Measurements from ENCODE around the gene GPC5. TPM values are rescaled to one million over a fixed set of nuclear protein-coding genes. Genes with fewer than 3 reads are reported as not detected.

Gene GPC5
- polyA plus RNA-seq, 2 of the 4 experiments (the other 2 are of a cell fraction) = not detected

GRCh38 chr13:92460479-92460878 lies 1062.1 kb downstream of the GPC5 start:
- no peak overlapping the region for H3K4me2 ChIP-seq
- ChIA-PET CTCF (no interaction called here), POLR2A (no interaction called here)
- DNase-seq (ENCODE audit: low read depth in 1 of 2, low spot score in 1 of 2) (no peak), FAIRE-seq (no peak), ATAC-seq (no peak)
- TF ChIP-seq, protein P1, sequence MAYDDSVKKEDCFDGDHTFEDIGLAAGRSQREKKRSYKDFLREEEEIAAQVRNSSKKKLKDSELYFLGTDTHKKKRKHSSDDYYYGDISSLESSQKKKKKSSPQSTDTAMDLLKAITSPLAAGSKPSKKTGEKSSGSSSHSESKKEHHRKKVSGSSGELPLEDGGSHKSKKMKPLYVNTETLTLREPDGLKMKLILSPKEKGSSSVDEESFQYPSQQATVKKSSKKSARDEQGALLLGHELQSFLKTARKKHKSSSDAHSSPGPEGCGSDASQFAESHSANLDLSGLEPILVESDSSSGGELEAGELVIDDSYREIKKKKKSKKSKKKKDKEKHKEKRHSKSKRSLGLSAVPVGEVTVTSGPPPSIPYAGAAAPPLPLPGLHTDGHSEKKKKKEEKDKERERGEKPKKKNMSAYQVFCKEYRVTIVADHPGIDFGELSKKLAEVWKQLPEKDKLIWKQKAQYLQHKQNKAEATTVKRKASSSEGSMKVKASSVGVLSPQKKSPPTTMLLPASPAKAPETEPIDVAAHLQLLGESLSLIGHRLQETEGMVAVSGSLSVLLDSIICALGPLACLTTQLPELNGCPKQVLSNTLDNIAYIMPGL (CRISPR knock-in tag; IDR thresholded peaks at IDR 0.05; ENCODE audit: borderline replicate concordance) = no peak
- TF ChIP-seq, protein P2, sequence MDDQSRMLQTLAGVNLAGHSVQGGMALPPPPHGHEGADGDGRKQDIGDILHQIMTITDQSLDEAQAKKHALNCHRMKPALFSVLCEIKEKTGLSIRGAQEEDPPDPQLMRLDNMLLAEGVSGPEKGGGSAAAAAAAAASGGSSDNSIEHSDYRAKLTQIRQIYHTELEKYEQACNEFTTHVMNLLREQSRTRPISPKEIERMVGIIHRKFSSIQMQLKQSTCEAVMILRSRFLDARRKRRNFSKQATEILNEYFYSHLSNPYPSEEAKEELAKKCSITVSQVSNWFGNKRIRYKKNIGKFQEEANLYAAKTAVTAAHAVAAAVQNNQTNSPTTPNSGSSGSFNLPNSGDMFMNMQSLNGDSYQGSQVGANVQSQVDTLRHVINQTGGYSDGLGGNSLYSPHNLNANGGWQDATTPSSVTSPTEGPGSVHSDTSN (IDR thresholded peaks at IDR 0.05) = no peak
- no peak for TF ChIP-seq POLR2AphosphoS2 (conservative IDR thresholded peaks at IDR 0.05; ENCODE audit: low read length)
- TF ChIP-seq NFE2L2 (conservative IDR thresholded peaks at IDR 0.05; ENCODE audit: low read length) = no peak
- TF ChIP-seq MAFK (IDR thresholded peaks at IDR 0.05; ENCODE audit: partially characterized antibody) = no peak
- no peak for TF ChIP-seq KDM5A (IDR thresholded peaks at IDR 0.05)
- no peak for TF ChIP-seq ESRRA (IDR thresholded peaks at IDR 0.05; ENCODE audit: borderline replicate concordance, low read length)
- TF ChIP-seq CTCF (IDR thresholded peaks at IDR 0.05) = no peak
- TF ChIP-seq CBX8 (IDR thresholded peaks at IDR 0.05) = no peak
- no peak for TF ChIP-seq ATOH8 (CRISPR knock-in tag; IDR thresholded peaks at IDR 0.05; ENCODE audit: low read depth)
- no peak for TF ChIP-seq NPAS2 (CRISPR knock-in tag; IDR thresholded peaks at IDR 0.05; ENCODE audit: borderline replicate concordance)
- no peak for TF ChIP-seq MAX (IDR thresholded peaks at IDR 0.05)
- H3K4me1 ChIP-seq = no peaks in the 10 kb centered on the region
- H3K4me3 ChIP-seq = no peak overlapping the region
- no peaks in the 10 kb centered on the region for H3K9me3 ChIP-seq
- no peak overlapping the region for H3K27ac ChIP-seq

GRCh38 chr13:92461402-92461801 lies 1063.0 kb downstream of the GPC5 start:
- H3K4me2 ChIP-seq = no peak overlapping the region
- POLR2A ChIA-PET = no interaction called here
- no peak overlapping the region for H3K4me3 ChIP-seq
- H3K4me1 ChIP-seq = no peaks in the 10 kb centered on the region
- CTCF ChIA-PET = no interaction called here
- no peak for TF ChIP-seq ATOH8 (CRISPR knock-in tag; IDR thresholded peaks at IDR 0.05; ENCODE audit: low read depth)
- TF ChIP-seq, protein P3, sequence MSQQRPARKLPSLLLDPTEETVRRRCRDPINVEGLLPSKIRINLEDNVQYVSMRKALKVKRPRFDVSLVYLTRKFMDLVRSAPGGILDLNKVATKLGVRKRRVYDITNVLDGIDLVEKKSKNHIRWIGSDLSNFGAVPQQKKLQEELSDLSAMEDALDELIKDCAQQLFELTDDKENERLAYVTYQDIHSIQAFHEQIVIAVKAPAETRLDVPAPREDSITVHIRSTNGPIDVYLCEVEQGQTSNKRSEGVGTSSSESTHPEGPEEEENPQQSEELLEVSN (IDR thresholded peaks at IDR 0.05; ENCODE audit: borderline replicate concordance, low read depth) = no peak
- no peak for TF ChIP-seq MYC (IDR thresholded peaks at IDR 0.05; ENCODE audit: borderline replicate concordance, low read length)
- TF ChIP-seq USF2 (IDR thresholded peaks at IDR 0.05) = no peak
- TF ChIP-seq MAX (IDR thresholded peaks at IDR 0.05) = no peak
- TF ChIP-seq KDM5A (IDR thresholded peaks at IDR 0.05) = no peak
- no peak for TF ChIP-seq ZSCAN20 (CRISPR knock-in tag; IDR thresholded peaks at IDR 0.05)
- TF ChIP-seq, protein P4, sequence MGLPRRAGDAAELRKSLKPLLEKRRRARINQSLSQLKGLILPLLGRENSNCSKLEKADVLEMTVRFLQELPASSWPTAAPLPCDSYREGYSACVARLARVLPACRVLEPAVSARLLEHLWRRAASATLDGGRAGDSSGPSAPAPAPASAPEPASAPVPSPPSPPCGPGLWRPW (IDR thresholded peaks at IDR 0.05) = no peak
- TF ChIP-seq RFX5 (IDR thresholded peaks at IDR 0.05) = no peak
- H3K27ac ChIP-seq = no peak overlapping the region
- no peaks in the 10 kb centered on the region for H3K9me3 ChIP-seq
- 15% methylated on average over 3 of the region's 3 CpGs for WGBS (ENCODE audit: missing lambda C conversion rate)
- no peak for FAIRE-seq
- no peak for DNase-seq (ENCODE audit: low read depth in 1 of 2, low spot score in 1 of 2)
- ATAC-seq = no peak

All from A549 (cell line).